Subcutaneous adipose tissue (tissue), 4 donors: Measurements from ENCODE around the gene ADAMTS16. TPM values are rescaled to one million over a fixed set of nuclear protein-coding genes. Genes with fewer than 3 reads are reported as not detected.

Experiments
- CTCF ChIP-seq: fragments of 450-650 bp; IDR thresholded peaks from one replicate; pipeline ENCODE4 v1.5.1; 2016; ENCODE audit warnings: low read depth, mild to moderate bottlenecking, control low read depth, antibody characterized with exemption, moderate library complexity
- total RNA-seq, 4 donors: library from RNA; depleted of rRNA; stranded (reverse); fragments of >200 nt; gene quantifications; one replicate each; pipeline ENCODE4 v1.1.0, GENCODE V29; 2016

ADAMTS16 gene
- total RNA-seq, 4 donors from 2014 or later = 0.66 to 2.0 (median 0.88) TPM

GRCh38 chr5:5331848-5332247, 191.7 kb downstream of the ADAMTS16 start:
- TF ChIP-seq CTCF = no peak

- TF ChIP-seq CTCF = no peak
These were observed 192.2 kb downstream of the ADAMTS16 start for GRCh38 chr5:5332287-5332686.

GRCh38 chr5:5335107-5335506, 195.0 kb downstream of the ADAMTS16 start:
- TF ChIP-seq CTCF = no peak

- no peak for TF ChIP-seq CTCF
These were observed 195.7 kb downstream of the ADAMTS16 start for GRCh38 chr5:5335700-5336264.

- TF ChIP-seq CTCF = no peak
These were observed 199.1 kb downstream of the ADAMTS16 start for GRCh38 chr5:5339257-5339656.

GRCh38 chr5:5340206-5340729, 200.1 kb downstream of the ADAMTS16 start:
- TF ChIP-seq CTCF = no peak

- no peak for TF ChIP-seq CTCF
These were observed 201.6 kb downstream of the ADAMTS16 start for GRCh38 chr5:5341531-5342292.
